H1 (cell line): Measurements from ENCODE around the gene ARL3. TPM values are rescaled to one million over a fixed set of nuclear protein-coding genes. Genes with fewer than 3 reads are reported as not detected.

Source experiments
- BACH1 ChIP-seq: IDR thresholded peaks from 2 replicates; pipeline ENCODE4 v1.6.1; 2012; ENCODE audit warnings: low read length, improper control_type of control experiment
- CTCF ChIP-seq, 3 experiments: IDR thresholded peaks; 1 replicate in 2 of 3; 2 replicates in 1 of 3; pipeline versions ENCODE4 v1.5.1 to v1.6.1; 2011; ENCODE audit warnings: low read length in 3 of 3, mild to moderate bottlenecking in 3 of 3, inconsistent platforms in 2 of 3, low read depth in 1 of 3, moderate library complexity in 1 of 3; ENCODE audit not compliant: insufficient read depth in 1 of 3; ENCODE audit errors: control extremely low read depth in 1 of 3
- HDAC6 ChIP-seq: IDR thresholded peaks from one replicate; pipeline ENCODE4 v1.7.1; 2012; ENCODE audit warnings: low read depth, mild to moderate bottlenecking, inconsistent platforms, low read length, moderate library complexity
- TAF7 ChIP-seq: optimal IDR thresholded peaks from 2 replicates; pipeline ENCODE3; 2011; ENCODE audit warnings: low read depth, mild to moderate bottlenecking, inconsistent platforms, low read length, moderate library complexity, borderline replicate concordance
- ZNF274 ChIP-seq: IDR thresholded peaks from 2 replicates; pipeline ENCODE4 v1.7.0; 2012; ENCODE audit warnings: low read length, borderline replicate concordance; ENCODE audit errors: extremely low read depth
- polyA plus RNA-seq, 7 experiments: library from polyadenylated mRNA; depleted of rRNA in 3 of 7; stranded (reverse) in 5 of 7; unstranded in 2 of 7; fragments of >200 nt in 5 of 7; fragments of 200-250 nt in 2 of 7; gene quantifications; 1 replicate in 5 of 7; 2 replicates in 1 of 7; 4 replicates in 1 of 7; pipeline versions ENCODE4 v1.2.1 to v1.2.3, GENCODE V29; 2011 to 2013; ENCODE audit warnings: missing spikeins in 2 of 7, mixed read lengths in 2 of 7
- total RNA-seq: library from RNA; stranded (reverse); fragmentation: NEBNext Ultra II Directional; extraction: Animal tissue kit (Norgen Biotek cat#: 25700); gene quantifications from 2 replicates; pipeline ENCODE4 v1.2.1, GENCODE V29; 2021
- TF ChIP-seq, protein P1 (sequence below): fragments of 300-600 bp; sonication (generic); IDR thresholded peaks from 2 replicates; pipeline ENCODE4 v1.7.1; 2012; ENCODE audit warnings: low read length, moderate library complexity, mild to moderate bottlenecking, inconsistent platforms; ENCODE audit not compliant: insufficient replicate concordance

Gene ARL3
- total and polyA plus RNA-seq, 2 of the 8 experiments (the other 6 are each of a cell fraction or from before 2014, with no cell fraction given), result 8.8 to 16.2 TPM

DNA sequence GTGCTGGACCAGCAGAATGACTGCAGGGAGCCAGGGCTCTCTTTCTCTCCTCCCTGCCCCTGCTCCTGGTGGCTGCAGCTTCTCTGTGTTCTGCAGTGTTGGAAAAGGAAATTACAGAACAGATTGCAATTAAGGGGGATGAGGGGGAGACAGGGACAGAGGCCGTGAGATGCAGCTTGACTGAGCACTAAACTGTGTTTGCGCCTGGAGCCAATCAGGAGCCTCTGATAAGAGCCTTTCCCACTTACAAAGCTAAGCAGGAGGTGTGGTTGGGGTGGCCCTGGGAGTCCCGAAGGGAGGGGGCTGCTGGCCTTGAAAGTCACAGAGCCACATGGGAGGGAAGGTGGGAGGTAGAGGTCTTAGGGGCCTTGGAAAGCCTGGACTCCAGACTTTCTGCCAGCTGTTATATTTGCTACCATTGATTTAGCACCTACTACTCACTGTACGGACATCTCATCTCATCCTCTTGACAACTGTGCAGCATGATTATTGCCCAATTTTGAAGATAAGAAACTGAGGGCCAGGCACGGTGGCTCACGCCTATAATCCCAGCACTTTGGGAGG lies 43.2 kb downstream of the ARL3 start (continued):
- TF ChIP-seq, protein P1, sequence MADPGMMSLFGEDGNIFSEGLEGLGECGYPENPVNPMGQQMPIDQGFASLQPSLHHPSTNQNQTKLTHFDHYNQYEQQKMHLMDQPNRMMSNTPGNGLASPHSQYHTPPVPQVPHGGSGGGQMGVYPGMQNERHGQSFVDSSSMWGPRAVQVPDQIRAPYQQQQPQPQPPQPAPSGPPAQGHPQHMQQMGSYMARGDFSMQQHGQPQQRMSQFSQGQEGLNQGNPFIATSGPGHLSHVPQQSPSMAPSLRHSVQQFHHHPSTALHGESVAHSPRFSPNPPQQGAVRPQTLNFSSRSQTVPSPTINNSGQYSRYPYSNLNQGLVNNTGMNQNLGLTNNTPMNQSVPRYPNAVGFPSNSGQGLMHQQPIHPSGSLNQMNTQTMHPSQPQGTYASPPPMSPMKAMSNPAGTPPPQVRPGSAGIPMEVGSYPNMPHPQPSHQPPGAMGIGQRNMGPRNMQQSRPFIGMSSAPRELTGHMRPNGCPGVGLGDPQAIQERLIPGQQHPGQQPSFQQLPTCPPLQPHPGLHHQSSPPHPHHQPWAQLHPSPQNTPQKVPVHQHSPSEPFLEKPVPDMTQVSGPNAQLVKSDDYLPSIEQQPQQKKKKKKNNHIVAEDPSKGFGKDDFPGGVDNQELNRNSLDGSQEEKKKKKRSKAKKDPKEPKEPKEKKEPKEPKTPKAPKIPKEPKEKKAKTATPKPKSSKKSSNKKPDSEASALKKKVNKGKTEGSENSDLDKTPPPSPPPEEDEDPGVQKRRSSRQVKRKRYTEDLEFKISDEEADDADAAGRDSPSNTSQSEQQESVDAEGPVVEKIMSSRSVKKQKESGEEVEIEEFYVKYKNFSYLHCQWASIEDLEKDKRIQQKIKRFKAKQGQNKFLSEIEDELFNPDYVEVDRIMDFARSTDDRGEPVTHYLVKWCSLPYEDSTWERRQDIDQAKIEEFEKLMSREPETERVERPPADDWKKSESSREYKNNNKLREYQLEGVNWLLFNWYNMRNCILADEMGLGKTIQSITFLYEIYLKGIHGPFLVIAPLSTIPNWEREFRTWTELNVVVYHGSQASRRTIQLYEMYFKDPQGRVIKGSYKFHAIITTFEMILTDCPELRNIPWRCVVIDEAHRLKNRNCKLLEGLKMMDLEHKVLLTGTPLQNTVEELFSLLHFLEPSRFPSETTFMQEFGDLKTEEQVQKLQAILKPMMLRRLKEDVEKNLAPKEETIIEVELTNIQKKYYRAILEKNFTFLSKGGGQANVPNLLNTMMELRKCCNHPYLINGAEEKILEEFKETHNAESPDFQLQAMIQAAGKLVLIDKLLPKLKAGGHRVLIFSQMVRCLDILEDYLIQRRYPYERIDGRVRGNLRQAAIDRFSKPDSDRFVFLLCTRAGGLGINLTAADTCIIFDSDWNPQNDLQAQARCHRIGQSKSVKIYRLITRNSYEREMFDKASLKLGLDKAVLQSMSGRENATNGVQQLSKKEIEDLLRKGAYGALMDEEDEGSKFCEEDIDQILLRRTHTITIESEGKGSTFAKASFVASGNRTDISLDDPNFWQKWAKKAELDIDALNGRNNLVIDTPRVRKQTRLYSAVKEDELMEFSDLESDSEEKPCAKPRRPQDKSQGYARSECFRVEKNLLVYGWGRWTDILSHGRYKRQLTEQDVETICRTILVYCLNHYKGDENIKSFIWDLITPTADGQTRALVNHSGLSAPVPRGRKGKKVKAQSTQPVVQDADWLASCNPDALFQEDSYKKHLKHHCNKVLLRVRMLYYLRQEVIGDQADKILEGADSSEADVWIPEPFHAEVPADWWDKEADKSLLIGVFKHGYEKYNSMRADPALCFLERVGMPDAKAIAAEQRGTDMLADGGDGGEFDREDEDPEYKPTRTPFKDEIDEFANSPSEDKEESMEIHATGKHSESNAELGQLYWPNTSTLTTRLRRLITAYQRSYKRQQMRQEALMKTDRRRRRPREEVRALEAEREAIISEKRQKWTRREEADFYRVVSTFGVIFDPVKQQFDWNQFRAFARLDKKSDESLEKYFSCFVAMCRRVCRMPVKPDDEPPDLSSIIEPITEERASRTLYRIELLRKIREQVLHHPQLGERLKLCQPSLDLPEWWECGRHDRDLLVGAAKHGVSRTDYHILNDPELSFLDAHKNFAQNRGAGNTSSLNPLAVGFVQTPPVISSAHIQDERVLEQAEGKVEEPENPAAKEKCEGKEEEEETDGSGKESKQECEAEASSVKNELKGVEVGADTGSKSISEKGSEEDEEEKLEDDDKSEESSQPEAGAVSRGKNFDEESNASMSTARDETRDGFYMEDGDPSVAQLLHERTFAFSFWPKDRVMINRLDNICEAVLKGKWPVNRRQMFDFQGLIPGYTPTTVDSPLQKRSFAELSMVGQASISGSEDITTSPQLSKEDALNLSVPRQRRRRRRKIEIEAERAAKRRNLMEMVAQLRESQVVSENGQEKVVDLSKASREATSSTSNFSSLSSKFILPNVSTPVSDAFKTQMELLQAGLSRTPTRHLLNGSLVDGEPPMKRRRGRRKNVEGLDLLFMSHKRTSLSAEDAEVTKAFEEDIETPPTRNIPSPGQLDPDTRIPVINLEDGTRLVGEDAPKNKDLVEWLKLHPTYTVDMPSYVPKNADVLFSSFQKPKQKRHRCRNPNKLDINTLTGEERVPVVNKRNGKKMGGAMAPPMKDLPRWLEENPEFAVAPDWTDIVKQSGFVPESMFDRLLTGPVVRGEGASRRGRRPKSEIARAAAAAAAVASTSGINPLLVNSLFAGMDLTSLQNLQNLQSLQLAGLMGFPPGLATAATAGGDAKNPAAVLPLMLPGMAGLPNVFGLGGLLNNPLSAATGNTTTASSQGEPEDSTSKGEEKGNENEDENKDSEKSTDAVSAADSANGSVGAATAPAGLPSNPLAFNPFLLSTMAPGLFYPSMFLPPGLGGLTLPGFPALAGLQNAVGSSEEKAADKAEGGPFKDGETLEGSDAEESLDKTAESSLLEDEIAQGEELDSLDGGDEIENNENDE, result no peak
- TF ChIP-seq HDAC6 (no peak), TAF7 (no peak), BACH1 (no peak), CTCF (IDR thresholded peaks at IDR 0.05; ENCODE audit: control extremely low read depth in 1 of 3, insufficient read depth in 1 of 3, low read depth in 1 of 3, low read length in 3 of 3) (no peak), ZNF274 (no peak)
